Calu3 (cell line): ENCODE results near the gene ZP2. TPM values are rescaled to one million over a fixed set of nuclear protein-coding genes. Genes with fewer than 3 reads are reported as not detected.

ENCODE experiments used
- BruUV-seq: library from RNA; stranded (reverse); fragments of 400-500 nt; replicated peaks from 2 replicates; lab custom pipeline; 2021; lab: Mats Ljungman, UMichigan
- CTCF ChIA-PET: fragments of 300-600 bp; sonication (Branson Sonifier 250); formaldehyde crosslinking; loops from one replicate; lab custom pipeline; 2022; ENCODE audit warnings: antibody characterized with exemption; lab: Charles Lee
- DNase-seq: peaks from one replicate; pipeline ENCODE4 v3.0.0; 2022
- H3K27ac Mint-ChIP-seq: one replicate; pipeline ENCODE4 v1.8.0; 2022; ENCODE audit warnings: mixed read lengths; ENCODE audit not compliant: unreplicated experiment
- H3K27me3 Mint-ChIP-seq: one replicate; pipeline ENCODE4 v1.8.0; 2022; ENCODE audit warnings: mixed read lengths; ENCODE audit not compliant: unreplicated experiment
- H3K36me3 Mint-ChIP-seq: one replicate; pipeline ENCODE4 v1.8.0; 2022; ENCODE audit warnings: mild to moderate bottlenecking, moderate library complexity, mixed read lengths; ENCODE audit not compliant: insufficient read depth, unreplicated experiment
- H3K4me1 Mint-ChIP-seq: one replicate; pipeline ENCODE4 v1.8.0; 2022; ENCODE audit warnings: mild to moderate bottlenecking, low read depth, mixed read lengths; ENCODE audit not compliant: unreplicated experiment
- H3K4me3 Mint-ChIP-seq: one replicate; pipeline ENCODE4 v1.8.0; 2022; ENCODE audit warnings: mild to moderate bottlenecking, low read depth, moderate library complexity, mixed read lengths; ENCODE audit not compliant: unreplicated experiment
- H3K9me3 Mint-ChIP-seq: one replicate; pipeline ENCODE4 v1.8.0; 2022; ENCODE audit warnings: low read depth, mixed read lengths; ENCODE audit not compliant: unreplicated experiment
- CTCF ChIP-seq: fragments of 200-600 bp; IDR thresholded peaks from one replicate; pipeline ENCODE4 v1.8.0; 2022; ENCODE audit warnings: antibody characterized with exemption; ENCODE audit not compliant: unreplicated experiment
- intact Hi-C: fragments of 100-400 bp; cut with micrococcal nuclease; formaldehyde crosslinking; loops from one replicate; pipeline ENCODE4 v1.10.0; 2022; ENCODE audit not compliant: unreplicated experiment
- total RNA-seq: library from RNA; stranded (reverse); gene quantifications from 2 replicates; pipeline ENCODE4 v1.2.3, GENCODE V29; 2022

The ZP2 gene
- total RNA-seq, 1 experiment from 2014 or later: not detected

- intact Hi-C loops: no loop called here
- Mint-ChIP-seq H3K4me3 (no peak overlapping the region), H3K27ac (no peak overlapping the region), H3K4me1 (peaks cover 8% of the 10 kb centered on the region), H3K36me3 (peaks cover 51% of the 10 kb centered on the region), H3K27me3 (no peaks in the 10 kb centered on the region), H3K9me3 (no peaks in the 10 kb centered on the region)
- no TSS peak for BruUV-seq
- DNase-seq: no peak
- CTCF ChIA-PET: interaction anchor here (0.6 to 1.2 kb wide), 4 partner anchors 8 to 280 kb away, joined by 3 to 4 read pairs (median 4); partner anchors contain the start of gene LDAF1
- no peak for TF ChIP-seq CTCF
These were observed 42.0 kb downstream of the ZP2 start for GRCh38 chr16:21169249-21169981.

- no peak overlapping the region for H3K27ac Mint-ChIP-seq
- intact Hi-C loops: no loop called here
These were observed 43.3 kb downstream of the ZP2 start for GRCh38 chr16:21167929-21168602.

GRCh38 chr16:21167360-21167759, 44.0 kb downstream of the ZP2 start:
- TF ChIP-seq CTCF: no peak
- H3K9me3 Mint-ChIP-seq: no peaks in the 10 kb centered on the region
- H3K4me3 Mint-ChIP-seq: no peak overlapping the region
- H3K27ac Mint-ChIP-seq: no peak overlapping the region
- H3K27me3 Mint-ChIP-seq: no peaks in the 10 kb centered on the region
- intact Hi-C loops: no loop called here
- peaks cover 19% of the 10 kb centered on the region for H3K4me1 Mint-ChIP-seq
- DNase-seq: no peak
- CTCF ChIA-PET: no interaction called here
- H3K36me3 Mint-ChIP-seq: peaks cover 45% of the 10 kb centered on the region
- no TSS peak for BruUV-seq

More at GRCh38 chr16:21167929-21168602, 43.3 kb downstream of the ZP2 start:
- no peaks in the 10 kb centered on the region for H3K9me3 Mint-ChIP-seq
- CTCF ChIA-PET: interaction anchor here (0.6 to 0.8 kb wide), 3 partner anchors 8 to 269 kb away, joined by 3 to 4 read pairs (median 3); no protein-coding TSS in a partner anchor
- no peak for TF ChIP-seq CTCF
- peaks cover 12% of the 10 kb centered on the region for H3K4me1 Mint-ChIP-seq
- H3K36me3 Mint-ChIP-seq: peaks cover 43% of the 10 kb centered on the region
- no TSS peak for BruUV-seq
- H3K4me3 Mint-ChIP-seq: no peak overlapping the region
- DNase-seq: no peak
- H3K27me3 Mint-ChIP-seq: no peaks in the 10 kb centered on the region

GRCh38 chr16:21166561-21166961, 44.8 kb downstream of the ZP2 start:
- no peaks in the 10 kb centered on the region for H3K27me3 Mint-ChIP-seq
- H3K27ac Mint-ChIP-seq: no peak overlapping the region
- no peak for TF ChIP-seq CTCF
- CTCF ChIA-PET: no interaction called here
- no peak for DNase-seq
- H3K9me3 Mint-ChIP-seq: no peaks in the 10 kb centered on the region
- no peak overlapping the region for H3K4me3 Mint-ChIP-seq
- peaks cover 19% of the 10 kb centered on the region for H3K4me1 Mint-ChIP-seq
- BruUV-seq: no TSS peak
- intact Hi-C loops: no loop called here
- H3K36me3 Mint-ChIP-seq: peaks cover 48% of the 10 kb centered on the region
